Activated CD8-positive, alpha-beta memory T cell treated with anti-CD3 and anti-CD28 coated beads, Interleukin-2, amount 50 U/mL, for 48 hours (primary cell): ENCODE data around the gene GINS2.

Source experiments
- DNase-seq: peaks from one replicate; pipeline ENCODE4 v3.0.0-alpha.2; 2020

GINS2 gene

DNA sequence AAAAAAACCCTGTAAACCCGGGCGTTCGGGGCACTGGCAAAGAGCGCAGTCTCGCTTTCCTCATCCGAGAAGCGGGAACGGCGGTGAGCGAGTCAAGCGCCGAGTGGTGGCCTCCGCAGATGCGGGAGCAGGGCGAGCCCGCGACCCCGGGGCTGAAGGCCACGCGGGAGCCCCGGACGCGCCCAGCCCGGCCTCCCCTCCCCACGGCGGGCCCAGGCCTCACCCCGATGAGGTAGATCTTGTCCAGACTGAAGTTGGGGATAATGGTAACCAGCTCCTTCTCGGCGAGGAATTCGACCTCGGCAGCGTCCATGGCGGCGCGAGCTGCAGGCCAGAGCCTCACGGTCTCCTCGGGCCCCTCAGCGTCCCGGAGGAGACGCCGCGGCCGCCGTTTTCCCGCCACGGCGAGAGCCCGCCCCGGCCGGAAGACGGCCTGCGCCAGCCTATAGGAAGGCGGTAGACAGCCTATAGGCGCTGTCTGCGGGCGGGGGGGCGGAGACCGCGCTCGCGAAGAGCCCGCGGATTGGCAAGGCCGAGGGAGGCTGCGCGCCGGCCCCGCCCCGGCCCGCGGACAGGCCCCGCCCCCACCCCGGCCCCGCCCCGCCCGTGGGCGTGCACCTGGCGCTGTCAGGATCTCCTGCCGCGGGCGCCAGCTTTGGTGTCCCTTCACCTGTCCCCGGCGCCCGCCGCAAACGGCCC, at the start of gene GINS2:
Gene GINS2, minus strand, starts transcription at position 369 of the 699 bp plus-strand sequence. Its CDS starts 56 bp downstream, at position 313.
- DNase-seq, result peak; percentile 94

DNA sequence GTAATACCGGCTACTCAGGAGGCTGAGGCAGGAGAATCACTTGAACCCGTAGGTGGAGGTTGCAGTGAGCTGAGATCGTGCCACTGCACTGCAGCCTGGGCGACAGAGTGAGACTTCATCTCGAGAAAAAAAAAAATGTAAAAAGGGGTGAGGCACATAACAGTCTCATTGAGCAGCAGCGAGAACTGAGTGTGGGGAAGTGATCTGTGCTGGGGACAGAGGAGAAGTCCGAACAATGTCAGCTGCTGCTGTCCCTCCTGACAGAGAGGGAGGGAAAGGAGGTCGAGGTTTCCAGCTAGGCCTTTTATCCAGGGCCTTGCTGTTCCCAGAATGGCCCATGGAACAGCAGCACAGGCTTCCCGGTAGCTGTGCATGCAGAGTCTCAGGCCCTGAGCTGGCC, 48.2 kb upstream of the GINS2 start:
- DNase-seq, result no peak

DNA sequence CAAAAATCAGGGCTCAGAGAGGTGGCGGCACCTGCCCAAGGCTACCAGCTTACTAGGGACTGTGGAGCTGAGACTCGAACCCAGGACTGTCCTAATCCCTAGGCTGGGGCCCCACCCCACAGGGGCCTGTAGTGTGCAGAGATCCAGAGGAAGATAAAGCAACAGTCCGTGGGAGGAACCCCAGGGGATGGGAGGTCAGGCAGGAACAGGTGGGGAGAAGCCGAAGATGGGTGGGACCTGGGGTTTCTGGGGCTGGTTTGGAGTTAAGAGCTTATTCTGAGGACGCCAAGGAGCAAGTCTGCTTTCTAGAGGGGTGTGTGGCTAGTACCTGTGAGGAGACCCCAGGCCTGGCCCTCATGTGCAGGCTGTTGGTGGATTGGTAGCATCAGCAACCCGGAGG, 47.2 kb upstream of the GINS2 start:
- no peak for DNase-seq

- DNase-seq, result peak; percentile 66
These were observed 46.5 kb upstream of the GINS2 start for GRCh38 chr16:85735225-85735635.

GRCh38 chr16:85734311-85735017, 45.7 kb upstream of the GINS2 start:
- DNase-seq, result no peak

- DNase-seq, result no peak
These were observed 45.1 kb upstream of the GINS2 start for GRCh38 chr16:85733839-85734170.

DNA sequence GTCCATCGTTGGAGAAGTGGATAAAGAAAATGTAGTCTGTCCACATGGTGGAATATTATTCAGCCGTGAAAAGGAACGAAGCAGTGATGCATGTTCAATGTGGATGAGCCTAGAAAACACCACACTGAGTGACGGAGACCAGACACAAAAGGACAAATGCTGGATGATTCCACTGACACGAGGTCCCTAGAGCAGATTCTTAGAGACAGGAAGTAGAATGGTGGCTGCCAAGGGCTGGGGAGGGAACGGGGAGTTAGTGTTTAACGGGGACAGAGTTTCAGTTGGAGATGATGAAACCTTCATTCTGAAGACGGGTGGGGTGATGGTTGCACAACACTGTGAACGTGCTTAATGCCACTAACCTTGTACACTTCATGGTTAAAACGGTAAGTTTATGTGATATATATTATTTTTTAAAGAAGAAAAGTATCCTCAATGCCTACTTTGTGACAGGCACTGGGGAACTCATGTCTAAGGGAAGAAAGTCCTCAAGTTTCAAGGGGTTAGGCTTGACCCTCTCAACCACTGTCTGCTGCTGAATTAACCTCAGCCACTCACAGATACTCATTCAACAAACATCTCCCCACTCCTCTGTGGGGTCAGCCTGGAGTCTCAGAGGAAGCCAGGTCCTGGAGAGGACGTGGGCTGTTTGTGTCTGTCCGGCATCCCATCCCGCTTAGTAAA, 44.5 kb upstream of the GINS2 start:
- DNase-seq, result no peak

DNA sequence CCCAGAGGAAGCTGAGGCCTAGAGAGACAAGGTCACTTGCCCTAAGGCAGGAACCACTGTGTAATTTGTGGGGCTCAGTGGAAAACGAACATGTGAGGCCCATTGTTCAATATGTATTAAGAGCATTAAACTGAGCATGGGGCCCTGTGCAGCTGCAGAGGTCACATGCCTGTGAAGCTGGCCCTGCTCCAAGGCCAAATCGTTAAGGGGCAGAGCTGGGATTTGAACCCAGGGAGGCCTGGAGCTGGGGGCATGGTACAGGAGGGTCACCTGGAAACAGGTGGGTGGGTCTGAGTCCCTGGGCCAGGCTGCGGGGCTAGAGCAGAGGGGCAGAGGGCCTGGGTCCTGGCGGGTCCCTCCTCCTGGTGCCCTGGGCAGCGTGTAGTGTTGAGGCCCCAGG, 42.4 kb upstream of the GINS2 start:
- no peak for DNase-seq

GRCh38 chr16:85730186-85730465, 41.4 kb upstream of the GINS2 start:
- no peak for DNase-seq

DNA sequence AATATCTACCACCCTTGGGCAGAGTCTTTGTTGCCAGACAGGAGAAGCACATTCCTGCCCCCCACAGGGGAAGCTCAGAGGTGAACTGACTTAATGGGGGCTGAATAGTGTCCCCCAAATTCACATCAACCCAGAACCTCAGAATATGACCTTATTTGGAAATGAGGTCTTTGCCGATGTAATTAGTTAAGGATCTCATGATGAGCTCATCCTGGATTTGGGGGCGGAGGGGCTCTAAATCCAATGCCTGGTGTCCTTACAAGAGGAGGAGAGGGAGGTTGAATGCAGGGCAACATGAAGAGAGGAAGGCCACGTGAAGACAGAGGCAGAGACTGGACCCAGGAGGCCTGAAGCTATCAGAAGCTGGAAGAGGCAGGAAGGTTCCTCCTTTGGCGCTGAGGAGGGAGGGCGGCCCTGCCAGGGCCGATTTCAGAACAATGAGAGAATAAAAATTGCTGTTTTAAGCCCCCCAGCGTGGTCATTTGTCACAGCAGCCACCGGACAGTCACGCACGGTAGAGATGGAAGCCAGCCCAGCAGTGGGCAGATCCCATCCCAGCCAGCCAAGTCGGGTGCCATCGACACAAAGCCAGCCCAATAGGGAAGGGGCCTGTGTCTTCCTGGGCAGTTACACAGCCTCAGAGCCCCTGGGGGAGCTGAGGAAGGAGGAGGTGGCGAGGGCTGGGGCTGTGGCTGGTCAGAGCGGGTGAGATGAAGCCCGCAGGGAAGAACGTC, 40.9 kb upstream of the GINS2 start:
- DNase-seq, result no peak

DNA sequence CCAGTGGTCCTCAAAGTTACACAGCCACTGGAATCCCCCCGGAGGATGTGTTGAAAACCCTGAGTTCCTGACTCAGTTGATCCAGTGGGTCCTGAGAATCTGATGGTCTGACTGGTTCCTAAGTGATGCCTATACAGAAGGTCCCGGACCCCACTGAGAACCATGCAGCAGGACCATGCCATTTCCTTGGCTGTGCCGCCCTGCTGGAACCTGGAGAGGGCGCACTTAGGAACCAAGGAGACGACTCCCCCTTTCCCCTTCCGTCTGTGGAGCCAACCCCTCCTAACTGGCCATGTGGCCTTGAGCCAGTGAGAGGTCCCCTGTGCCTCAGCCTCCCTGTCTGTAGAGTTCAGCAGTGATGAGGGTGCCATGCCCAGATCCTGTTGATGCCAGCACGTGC, 40.1 kb upstream of the GINS2 start:
- no peak for DNase-seq

DNA sequence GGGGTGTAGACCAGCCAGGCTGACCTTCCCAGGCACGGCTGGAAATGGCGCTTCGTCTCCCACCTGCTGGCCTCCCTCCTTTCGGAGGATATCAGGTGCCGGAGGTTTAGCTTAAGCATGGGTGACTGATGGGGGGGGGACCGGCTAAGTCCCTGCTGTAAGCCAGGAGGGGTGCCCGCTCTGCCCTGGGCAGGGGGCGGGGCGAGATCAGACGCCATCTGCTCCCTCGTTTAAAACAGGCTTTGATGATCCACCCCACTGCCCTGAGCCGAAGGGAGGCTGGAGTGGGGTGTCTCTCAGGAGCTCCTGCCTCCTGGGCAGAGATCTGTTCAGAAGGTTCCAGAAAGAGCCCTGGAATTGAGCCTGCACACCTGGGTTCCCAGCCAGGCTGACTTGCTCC, 36.2 kb upstream of the GINS2 start:
- no peak for DNase-seq

DNA sequence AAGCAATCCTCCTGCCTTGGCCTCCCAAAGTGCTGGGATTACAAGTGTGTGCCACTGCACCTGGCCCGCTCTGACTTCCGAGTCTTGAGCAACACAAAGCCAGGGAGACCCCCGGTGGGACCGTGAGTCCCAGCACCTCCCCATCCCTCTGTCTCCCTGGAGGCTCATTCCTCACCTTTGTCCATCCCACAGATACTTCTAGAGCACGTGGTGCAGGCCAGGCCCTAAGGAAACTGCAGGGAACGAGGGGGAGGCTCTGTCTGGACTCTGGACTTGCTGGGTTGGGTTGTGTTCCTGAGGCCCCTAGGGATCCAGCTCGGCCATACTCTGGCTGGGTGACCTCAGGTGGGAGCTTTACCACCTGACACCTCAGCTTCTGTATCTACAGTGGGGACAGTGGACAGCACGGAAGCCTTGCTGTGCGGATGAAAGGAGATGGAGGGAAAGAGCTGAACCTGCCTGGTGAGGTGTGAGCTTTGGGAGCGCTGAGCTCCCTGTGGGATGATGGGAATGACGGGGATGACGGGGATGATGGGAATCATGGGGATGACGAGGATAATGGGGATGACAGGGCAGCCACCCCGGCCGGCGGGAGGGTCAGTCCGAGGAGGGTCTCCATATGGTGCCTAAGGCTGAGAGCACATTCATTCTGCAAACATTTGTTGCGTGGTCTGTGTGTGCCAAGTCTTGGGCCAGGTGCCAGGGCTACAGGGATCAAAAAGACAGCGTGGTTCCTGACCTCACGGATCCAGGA, 35.5 kb upstream of the GINS2 start:
- DNase-seq, result no peak

GRCh38 chr16:85722128-85722893, 33.6 kb upstream of the GINS2 start:
- DNase-seq, result no peak

DNA sequence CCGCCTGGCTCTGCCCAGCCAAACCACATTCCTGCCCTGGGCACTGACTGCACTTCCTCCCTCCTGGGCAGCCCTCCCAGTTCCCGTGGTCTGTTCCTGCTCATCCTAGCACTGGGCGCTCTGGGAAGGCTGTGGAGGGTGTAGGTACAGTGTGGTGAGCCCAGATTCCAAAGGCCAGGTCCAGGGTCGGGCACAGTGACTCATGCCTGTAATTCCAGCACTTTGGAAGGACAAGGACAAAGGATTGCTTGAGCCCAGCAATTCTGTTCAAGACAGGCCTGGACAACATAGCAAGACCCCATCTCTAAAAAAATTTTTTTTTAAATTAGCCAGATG, 31.5 kb upstream of the GINS2 start:
- no peak for DNase-seq

DNA sequence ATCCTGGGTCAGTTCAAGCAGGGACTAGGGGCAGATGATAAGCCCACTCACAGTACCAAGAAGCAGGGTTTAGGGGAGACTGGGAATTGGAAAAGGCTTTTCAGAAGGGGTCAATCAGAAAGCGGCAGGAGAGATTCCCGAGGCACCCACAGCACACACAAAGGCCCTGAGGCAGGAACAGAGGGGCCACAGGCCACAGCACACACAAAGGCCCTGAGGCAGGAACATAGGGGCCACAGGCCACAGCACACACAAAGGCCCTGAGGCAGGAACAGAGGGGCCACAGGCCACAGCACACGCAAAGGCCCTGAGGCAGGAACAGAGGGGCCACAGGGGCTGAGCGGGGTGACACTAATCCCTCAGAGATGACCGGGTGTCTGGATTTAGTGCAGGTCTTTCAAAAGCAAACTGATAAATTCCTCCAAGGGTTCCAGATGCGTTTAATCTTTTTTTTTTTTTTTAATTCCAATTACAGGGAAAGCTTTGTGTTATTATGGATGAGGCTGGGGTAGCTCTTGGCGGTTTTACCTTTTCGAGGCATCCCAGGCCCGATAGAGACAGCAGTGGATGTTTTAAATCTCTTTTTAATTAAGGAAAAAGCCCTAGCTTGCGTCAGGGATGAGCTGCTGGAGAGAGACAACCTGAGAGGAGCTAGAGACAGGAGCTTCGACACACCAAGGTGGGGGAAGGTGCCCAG, 31.0 kb upstream of the GINS2 start:
- DNase-seq, result no peak

DNA sequence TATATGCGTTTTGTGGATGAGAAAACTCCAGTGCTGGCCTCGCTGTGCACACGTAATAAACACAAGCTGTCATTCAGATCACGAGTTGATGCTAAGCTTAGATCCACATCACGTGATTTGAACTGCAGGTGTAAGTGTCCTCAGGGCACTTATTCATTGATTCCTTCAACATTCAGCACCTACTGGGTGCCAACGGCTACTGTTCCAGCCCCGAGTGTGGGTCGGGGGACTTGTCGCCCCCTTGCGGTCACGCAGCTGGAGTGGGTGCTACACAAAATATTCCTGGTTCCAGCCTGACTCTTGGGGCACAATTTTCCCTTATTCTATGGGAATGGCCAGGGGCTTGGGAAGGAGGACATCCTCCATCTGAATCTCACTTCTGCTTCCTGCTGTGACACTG, 29.9 kb upstream of the GINS2 start:
- no peak for DNase-seq

- no peak for DNase-seq
These were observed 29.4 kb upstream of the GINS2 start for GRCh38 chr16:85718153-85718477.

- peak; percentile 82 for DNase-seq
These were observed 28.8 kb upstream of the GINS2 start for GRCh38 chr16:85717393-85718152.

- DNase-seq, result no peak
These were observed 27.9 kb upstream of the GINS2 start for GRCh38 chr16:85716680-85717038.

DNA sequence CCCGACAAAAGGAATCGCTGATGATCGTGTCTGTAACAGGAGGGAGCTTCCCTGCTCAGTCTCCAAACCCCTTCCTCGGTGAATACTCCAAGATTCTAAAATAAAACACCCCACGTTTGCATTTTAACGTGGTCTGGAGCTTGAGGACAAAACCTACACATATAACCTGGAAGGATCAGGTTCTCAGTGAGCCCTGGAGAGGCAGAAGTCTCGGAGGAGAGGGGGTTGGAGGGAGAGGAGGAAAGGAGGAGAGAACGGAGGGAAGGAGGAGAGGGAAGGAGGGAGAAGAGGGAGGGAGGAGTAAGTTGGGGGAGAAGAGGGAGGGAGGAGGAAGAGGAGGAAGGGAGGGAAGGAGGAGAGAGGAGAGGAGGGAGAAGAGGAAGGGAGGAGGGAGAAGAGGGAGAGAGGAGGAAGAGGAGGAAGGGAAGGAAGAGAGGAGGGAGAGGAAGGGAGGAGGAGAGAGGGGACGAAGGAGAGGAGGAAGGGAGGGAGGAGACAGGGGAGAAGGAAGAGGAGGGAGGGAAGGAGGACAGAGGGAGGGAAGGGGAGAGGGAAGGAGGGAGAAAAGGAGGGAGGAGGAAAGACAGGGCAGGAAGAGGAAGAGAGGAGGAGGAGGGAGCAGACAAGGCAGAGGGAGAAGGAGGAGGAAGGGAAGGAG, 27.4 kb upstream of the GINS2 start:
- DNase-seq, result no peak
